ENCODE results near the gene CDK3.

CDK3 gene

GRCh38 chr17:76009447-76009846 lies 8.8 kb downstream of the CDK3 start:
- Histone ChIP-seq H3K27me3 (ENCODE audit: insufficient read depth, low read length) (peaks cover 8% of the 10 kb centered on the region; the same call in 1 of the 2 replicates), H3K9ac (ENCODE audit: low read length) (no peak overlapping the region), H3K4me1 (ENCODE audit: insufficient read depth, low read length, severe bottlenecking) (no peaks in the 10 kb centered on the region)

GRCh38 chr17:76009969-76010661 lies 9.5 kb downstream of the CDK3 start:
- Histone ChIP-seq H2AFZ (ENCODE audit: low read length) (no peak overlapping the region), H3K36me3 (ENCODE audit: insufficient read depth, low read length) (no peaks in the 10 kb centered on the region), H3F3A (ENCODE audit: insufficient read depth, low read length) (no peaks in the 10 kb centered on the region), H4K20me1 (ENCODE audit: insufficient read depth, low read length) (no peaks in the 10 kb centered on the region), H3K4me3 (ENCODE audit: low read depth, low read length, poor library complexity, severe bottlenecking) (no peak overlapping the region), H3K27ac (ENCODE audit: low read depth, low read length, poor library complexity, severe bottlenecking) (no peak overlapping the region), H3K9me3 (ENCODE audit: low read length) (no peaks in the 10 kb centered on the region), H3K27me3 (ENCODE audit: insufficient read depth, low read length) (peaks cover 8% of the 10 kb centered on the region; the same call in 1 of the 2 replicates), H3K4me2 (ENCODE audit: low read length) (no peak overlapping the region), H3K9ac (ENCODE audit: low read length) (no peak overlapping the region), H3K79me2 (ENCODE audit: insufficient read depth, low read length) (no peaks in the 10 kb centered on the region), H3K4me1 (ENCODE audit: insufficient read depth, low read length, severe bottlenecking) (no peaks in the 10 kb centered on the region), H3K9me2 (ENCODE audit: low read depth, low read length) (no peaks in the 10 kb centered on the region)
- TF ChIP-seq EZH2 (IDR thresholded peaks at IDR 0.05; ENCODE audit: borderline replicate concordance, low read length) (no peak), CTCF (IDR thresholded peaks at IDR 0.05; ENCODE audit: low read length) (no peak)

More at GRCh38 chr17:76009447-76009846, 8.8 kb downstream of the CDK3 start:
- Histone ChIP-seq H3K4me3 (ENCODE audit: low read depth, low read length, poor library complexity, severe bottlenecking) (no peak overlapping the region), H3K4me2 (ENCODE audit: low read length) (no peak overlapping the region), H2AFZ (ENCODE audit: low read length) (no peak overlapping the region), H4K20me1 (ENCODE audit: insufficient read depth, low read length) (no peaks in the 10 kb centered on the region), H3K36me3 (ENCODE audit: insufficient read depth, low read length) (no peaks in the 10 kb centered on the region), H3K9me2 (ENCODE audit: low read depth, low read length) (no peaks in the 10 kb centered on the region), H3K79me2 (ENCODE audit: insufficient read depth, low read length) (no peaks in the 10 kb centered on the region), H3F3A (ENCODE audit: insufficient read depth, low read length) (no peaks in the 10 kb centered on the region), H3K27ac (ENCODE audit: low read depth, low read length, poor library complexity, severe bottlenecking) (no peak overlapping the region), H3K9me3 (ENCODE audit: low read length) (no peaks in the 10 kb centered on the region)
- no peak for TF ChIP-seq EZH2 (IDR thresholded peaks at IDR 0.05; ENCODE audit: borderline replicate concordance, low read length)
- TF ChIP-seq CTCF (IDR thresholded peaks at IDR 0.05; ENCODE audit: low read length), result no peak

- Histone ChIP-seq H3F3A (ENCODE audit: insufficient read depth, low read length) (no peaks in the 10 kb centered on the region), H4K20me1 (ENCODE audit: insufficient read depth, low read length) (no peaks in the 10 kb centered on the region), H3K79me2 (ENCODE audit: insufficient read depth, low read length) (no peaks in the 10 kb centered on the region), H3K27me3 (ENCODE audit: insufficient read depth, low read length) (peaks cover 8% of the 10 kb centered on the region; the same call in 1 of the 2 replicates), H3K9ac (ENCODE audit: low read length) (no peak overlapping the region), H3K36me3 (ENCODE audit: insufficient read depth, low read length) (no peaks in the 10 kb centered on the region), H3K4me3 (ENCODE audit: low read depth, low read length, poor library complexity, severe bottlenecking) (no peak overlapping the region), H3K4me2 (ENCODE audit: low read length) (no peak overlapping the region), H3K4me1 (ENCODE audit: insufficient read depth, low read length, severe bottlenecking) (no peaks in the 10 kb centered on the region), H3K9me2 (ENCODE audit: low read depth, low read length) (no peaks in the 10 kb centered on the region), H3K9me3 (ENCODE audit: low read length) (no peaks in the 10 kb centered on the region), H3K27ac (ENCODE audit: low read depth, low read length, poor library complexity, severe bottlenecking) (no peak overlapping the region), H2AFZ (ENCODE audit: low read length) (no peak overlapping the region)
- no peak for TF ChIP-seq EZH2 (IDR thresholded peaks at IDR 0.05; ENCODE audit: borderline replicate concordance, low read length)
- TF ChIP-seq CTCF (IDR thresholded peaks at IDR 0.05; ENCODE audit: low read length), result no peak
Observed at GRCh38 chr17:76011951-76012350, 11.3 kb downstream of the CDK3 start.
